Karpas-422 (cell line): Measurements from ENCODE around the gene CCL16. TPM values are rescaled to one million over a fixed set of nuclear protein-coding genes. Genes with fewer than 3 reads are reported as not detected.

Source experiments
- DNase-seq: peaks from one replicate; pipeline ENCODE4 v3.0.0-alpha.2; 2015
- H2AFZ ChIP-seq: fragments of 200-600 bp; sonication (generic); 2 replicates; pipeline ENCODE4 v1.6.1; 2014; ENCODE audit warnings: antibody characterized with exemption, low read length, mixed read lengths
- H3K27ac ChIP-seq: fragments of 200-600 bp; sonication (generic); 2 replicates; pipeline ENCODE4 v1.5.1; 2014; ENCODE audit warnings: mild to moderate bottlenecking, low read length, moderate library complexity
- H3K27me3 ChIP-seq: fragments of 200-600 bp; sonication (generic); 2 replicates; pipeline ENCODE4 v1.6.1; 2014; ENCODE audit warnings: low read length, mixed read lengths
- H3K36me3 ChIP-seq: fragments of 200-600 bp; sonication (generic); 2 replicates; pipeline ENCODE4 v1.6.1; 2014; ENCODE audit warnings: low read length, mixed read lengths; ENCODE audit not compliant: insufficient read depth
- H3K4me1 ChIP-seq: fragments of 200-600 bp; sonication (generic); 2 replicates; pipeline ENCODE4 v1.6.1; 2014; ENCODE audit warnings: mild to moderate bottlenecking, low read length, mixed read lengths
- H3K4me2 ChIP-seq: fragments of 200-600 bp; sonication (generic); 2 replicates; pipeline ENCODE4 v1.6.1; 2014; ENCODE audit warnings: low read length, low read depth, mild to moderate bottlenecking; ENCODE audit not compliant: poor library complexity, severe bottlenecking
- H3K4me3 ChIP-seq: fragments of 200-600 bp; sonication (generic); 2 replicates; pipeline ENCODE4 v1.5.1; 2014; ENCODE audit warnings: mild to moderate bottlenecking, antibody characterized with exemption, low read length, mixed read lengths
- H3K79me2 ChIP-seq: fragments of 200-600 bp; sonication (generic); 2 replicates; pipeline ENCODE4 v1.6.1; 2014; ENCODE audit warnings: mild to moderate bottlenecking, low read length, mixed read lengths
- H3K9ac ChIP-seq: fragments of 200-600 bp; sonication (generic); 2 replicates; pipeline ENCODE4 v1.6.0; 2014; ENCODE audit warnings: low read length
- H3K9me2 ChIP-seq: fragments of 200-600 bp; sonication (generic), shearing (Covaris generic); replicated peaks from 2 replicates; pipeline ENCODE4 v1.6.0; 2014; ENCODE audit warnings: mild to moderate bottlenecking, low read length, moderate library complexity; ENCODE audit not compliant: insufficient read depth
- H3K9me3 ChIP-seq: fragments of 300-700, 200-600 bp; sonication (generic); 2 replicates; pipeline ENCODE4 v1.6.1; 2014; ENCODE audit warnings: low read length, mixed read lengths
- H4K20me1 ChIP-seq: fragments of 200-600 bp; sonication (generic); 2 replicates; pipeline ENCODE4 v1.6.1; 2014; ENCODE audit warnings: mild to moderate bottlenecking, antibody characterized with exemption, low read length, low read depth; ENCODE audit not compliant: insufficient read depth
- total RNA-seq: library from RNA; depleted of rRNA; stranded (reverse); fragments of >200 nt; shearing (Covaris generic); gene quantifications from 2 replicates; pipeline ENCODE4 v1.2.3, GENCODE V29; 2014; ENCODE audit warnings: low replicate concordance; rRNA removed

The CCL16 gene
- total RNA-seq, 1 experiment from 2014 or later: not detected

DNA sequence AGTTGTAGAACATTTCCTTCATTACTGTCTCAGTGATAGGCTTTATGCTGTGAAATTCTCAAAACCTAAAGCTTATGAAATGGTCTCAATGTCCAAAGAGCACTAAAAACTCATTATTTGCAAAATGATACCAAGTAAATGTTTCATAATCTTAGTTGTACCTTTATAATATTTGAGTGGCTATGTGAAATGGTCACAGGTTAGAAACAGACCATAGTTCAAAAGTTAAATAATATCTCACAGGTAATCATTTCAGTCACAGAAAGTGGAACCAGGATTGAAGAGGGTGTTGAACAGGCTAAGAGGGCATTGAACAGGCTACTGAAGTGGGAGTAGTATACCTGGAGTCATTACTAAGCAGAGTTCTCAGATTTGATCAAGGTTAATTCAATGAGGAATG lies 53.6 kb downstream of the CCL16 start:
- H3K27me3 ChIP-seq: no peaks in the 10 kb centered on the region
- no peaks in the 10 kb centered on the region for H4K20me1 ChIP-seq
- peaks cover 16% of the 10 kb centered on the region for H3K4me1 ChIP-seq
- H3K27ac ChIP-seq: no peak overlapping the region
- no peaks in the 10 kb centered on the region for H3K9me2 ChIP-seq
- H3K9ac ChIP-seq: no peak overlapping the region
- H3K79me2 ChIP-seq: peaks cover 11% of the 10 kb centered on the region
- H3K36me3 ChIP-seq: peaks cover 4% of the 10 kb centered on the region; the same call in 1 of the 2 replicates
- no peak overlapping the region for H2AFZ ChIP-seq
- H3K4me2 ChIP-seq: no peak overlapping the region
- no peak overlapping the region for H3K4me3 ChIP-seq
- DNase-seq: no peak
- no peaks in the 10 kb centered on the region for H3K9me3 ChIP-seq

Other genes with a start within 250 kb of the CCL16 start
- not detected in 2 replicates for gene RASL10B, start 249.9 kb downstream of the CCL16 start, total RNA-seq
- 0.07 TPM in 1 of 2 replicates, not detected in the other for gene GAS2L2, start 228.3 kb downstream of the CCL16 start, total RNA-seq
- not detected in 2 replicates for gene C17orf50, start 220.6 kb downstream of the CCL16 start, total RNA-seq
- not detected in 2 replicates for gene MMP28, start 185.9 kb downstream of the CCL16 start, total RNA-seq
- 67.2 and 90.7 TPM in 2 replicates for gene TAF15, start 172.0 kb downstream of the CCL16 start, total RNA-seq
- gene HEATR9, start 112.6 kb downstream of the CCL16 start, total RNA-seq: not detected in 2 replicates
- not detected in 2 replicates for gene CCL5, start 101.1 kb downstream of the CCL16 start, total RNA-seq
- gene RDM1, start 50.7 kb downstream of the CCL16 start, total RNA-seq: 9.7 and 11.0 TPM in 2 replicates
- gene LYZL6, start 37.8 kb downstream of the CCL16 start, total RNA-seq: not detected in 2 replicates
- gene CCL14, start 5.2 kb upstream of the CCL16 start, total RNA-seq: not detected in 2 replicates
- not detected in 2 replicates for gene CCL15, start 20.1 kb upstream of the CCL16 start, total RNA-seq
- not detected in 2 replicates for gene CCL23, start 36.5 kb upstream of the CCL16 start, total RNA-seq
- gene CCL18, start 82.8 kb upstream of the CCL16 start, total RNA-seq: not detected in 2 replicates
- gene CCL3, start 108.6 kb upstream of the CCL16 start, total RNA-seq: 2.1 TPM in 1 of 2 replicates, not detected in the other
- 6.9 and 7.6 TPM in 2 replicates for gene CCL4, start 122.3 kb upstream of the CCL16 start, total RNA-seq
- 0.63 and 3.6 TPM in 2 replicates for gene TBC1D3B, start 195.1 kb upstream of the CCL16 start, total RNA-seq
- gene CCL3L1, start 215.3 kb upstream of the CCL16 start, total RNA-seq: 1.9 and 6.4 TPM in 2 replicates
- 14.9 and 26.9 TPM in 2 replicates for gene CCL4L2, start 229.6 kb upstream of the CCL16 start, total RNA-seq